Diencephalon (tissue), 1 donor: ENCODE results near the gene DHX40. TPM values are rescaled to one million over a fixed set of nuclear protein-coding genes. Genes with fewer than 3 reads are reported as not detected.

Experiments
- small RNA-seq: library from RNA; depleted of rRNA; stranded (forward); fragments of <200 nt; gene quantifications from one replicate; pipeline ENCODE3, GENCODE V24; 2014
- total RNA-seq: library from RNA; depleted of rRNA; stranded (reverse); fragments of >200 nt; gene quantifications from one replicate; pipeline ENCODE4 v1.2.3, GENCODE V29; 2014

DHX40 gene
- total RNA-seq: 84.4 TPM

GRCh38 chr17:59565171-59565958 lies at the start of gene DHX40:
TSS of gene DHX40 (plus strand) at chr17:59565610. CDS start at chr17:59565672, 62 bp downstream.

GRCh38 chr17:59619298-59620063 lies 54.1 kb downstream of the DHX40 start, which contains the start of gene CLTC:
TSS of gene CLTC (plus strand) at chr17:59619895. CDS start at chr17:59620132, 237 bp downstream.

Small RNA genes within 50 kb of the gene (small RNA-seq; reads per million reads assigned to genes)
- 0.08 reads per million for gene RNU4-13P

Other genes starting within 250 kb of the DHX40 start
- 21.0 TPM for gene YPEL2, start 234.0 kb upstream of the DHX40 start, total RNA-seq
- 489 TPM for gene CLTC, start 54.3 kb downstream of the DHX40 start, total RNA-seq
- gene PTRH2, start 141.8 kb downstream of the DHX40 start, total RNA-seq: 19.1 TPM
- gene VMP1, start 142.0 kb downstream of the DHX40 start, total RNA-seq: 212 TPM